ENCODE data around the gene AP4S1.
"Not testable (repeated sequence)": the region's sequence is repeated elsewhere in the genome, so short reads cannot be mapped to it uniquely, and the experiment has no call there.

The AP4S1 gene

GRCh38 chr14:31090883-31091764 is 65.7 kb downstream of the AP4S1 start:
- no peak for DNase-seq

GRCh38 chr14:31092160-31092708 is 66.8 kb downstream of the AP4S1 start:
- no peak for DNase-seq

- DNase-seq, result not testable (repeated sequence)
Measured at GRCh38 chr14:31093884-31094839, 68.7 kb downstream of the AP4S1 start.

DNA sequence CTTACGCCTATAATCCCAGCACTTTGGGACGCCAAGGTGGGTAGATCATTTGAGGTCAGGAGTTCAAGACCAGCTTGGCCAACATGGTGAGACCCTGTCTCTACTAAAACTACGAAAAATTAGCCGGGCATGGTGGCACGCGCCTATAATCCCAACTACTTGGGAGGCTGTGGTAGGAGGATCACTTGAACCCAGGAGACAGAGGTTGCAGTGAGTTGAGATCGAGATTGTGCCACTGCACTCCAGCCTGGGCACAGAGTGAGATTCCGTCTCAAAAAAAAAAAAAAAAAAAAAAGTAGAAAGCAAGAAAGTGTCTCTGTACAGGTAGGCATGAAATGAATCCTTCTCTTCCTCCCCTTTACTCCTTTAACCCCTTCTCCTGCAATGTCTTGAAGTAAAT is 70.4 kb downstream of the AP4S1 start:
- not testable (repeated sequence) for DNase-seq

DNA sequence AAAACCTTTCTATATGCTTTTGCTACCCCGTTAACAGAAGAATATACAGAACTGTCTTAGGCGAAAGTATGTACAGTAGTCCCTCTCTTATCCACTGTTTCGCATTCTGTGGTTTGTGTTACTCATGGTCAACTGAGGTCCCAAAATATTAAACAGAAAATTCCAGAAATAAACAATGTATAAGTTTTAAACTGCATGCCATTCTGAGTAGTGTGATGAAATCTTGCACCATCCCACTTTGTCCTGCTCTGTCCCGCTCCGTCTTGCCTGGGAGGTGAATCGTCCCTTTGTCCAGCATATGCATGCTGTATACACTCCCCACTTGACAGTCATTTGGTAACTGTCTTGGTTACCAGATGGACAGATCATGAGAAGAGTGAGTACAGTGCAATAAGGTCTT is 70.8 kb downstream of the AP4S1 start:
- DNase-seq, result no peak

DNA sequence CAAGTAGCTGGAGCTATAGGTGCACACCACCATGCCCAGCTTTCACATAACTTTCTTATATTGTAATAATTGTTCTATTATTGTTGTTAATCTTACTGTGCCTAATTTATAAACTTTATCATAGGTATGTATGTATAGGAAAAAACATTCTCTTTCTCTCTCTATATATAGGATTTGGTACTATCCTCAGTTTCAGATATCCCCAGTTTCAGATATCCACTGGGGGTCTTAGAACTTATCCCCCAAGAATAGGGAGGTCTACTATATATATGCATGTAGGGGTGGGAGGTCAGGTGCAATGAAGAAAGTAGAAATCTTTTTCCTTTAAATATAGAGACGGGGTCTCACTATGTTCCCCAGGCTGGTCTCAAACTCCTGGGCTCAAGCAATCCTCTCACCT is 71.6 kb downstream of the AP4S1 start:
- DNase-seq, result no peak

- DNase-seq, result no peak
Measured at GRCh38 chr14:31106768-31107167, 81.3 kb downstream of the AP4S1 start.

DNA sequence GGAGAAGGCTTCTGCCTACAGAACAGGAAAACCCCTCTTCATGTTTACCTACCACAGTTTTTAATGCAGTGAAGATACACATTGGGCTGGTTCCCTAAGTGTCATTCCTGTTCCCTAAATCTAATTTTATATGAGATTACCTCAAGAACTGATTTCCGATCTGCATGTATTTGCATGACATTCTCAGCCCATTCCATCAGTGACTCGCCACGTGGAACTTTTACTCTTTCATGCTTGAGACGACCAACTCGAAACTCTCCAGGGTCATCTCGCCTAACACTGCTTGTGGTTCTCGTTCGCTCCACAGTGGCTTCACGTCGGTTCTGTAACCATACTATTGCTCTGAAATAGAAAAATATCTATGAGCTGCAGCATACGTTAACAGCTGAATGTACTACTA is 83.8 kb downstream of the AP4S1 start:
- DNase-seq, result no peak

GRCh38 chr14:31110872-31111271 is 85.4 kb downstream of the AP4S1 start:
- no peak for DNase-seq

GRCh38 chr14:31113794-31114193 is 88.3 kb downstream of the AP4S1 start:
- DNase-seq, result no peak

- DNase-seq, result no peak
Measured at GRCh38 chr14:31118892-31119291, 93.4 kb downstream of the AP4S1 start.

DNA sequence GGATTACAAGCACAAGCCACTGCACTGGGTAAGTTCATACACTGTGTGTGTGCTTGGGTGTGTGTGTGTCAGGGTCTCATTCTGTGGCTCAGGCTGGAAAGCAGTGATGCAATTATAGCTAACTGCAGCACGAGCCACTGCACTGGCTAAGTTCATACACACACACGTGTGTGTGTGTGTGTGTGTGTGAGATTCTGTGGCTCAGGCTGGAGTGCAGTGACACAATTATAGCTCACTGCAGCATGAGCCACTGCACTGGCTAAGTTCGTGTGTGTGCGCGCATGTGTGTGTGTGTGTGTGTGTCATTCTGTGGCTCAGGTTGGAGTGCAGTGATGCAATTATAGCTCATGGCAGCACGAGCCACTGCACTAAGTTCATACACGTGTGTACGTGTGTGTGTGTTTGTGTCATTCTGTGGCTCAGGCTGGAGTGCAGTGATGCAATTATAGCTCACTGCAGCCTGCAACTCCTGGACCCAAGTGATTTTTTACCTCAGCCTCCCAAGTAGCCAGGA is 96.7 kb downstream of the AP4S1 start:
- no peak for DNase-seq

- DNase-seq, result no peak
Measured at GRCh38 chr14:31122921-31123320, 97.5 kb downstream of the AP4S1 start.

- DNase-seq, result no peak
Measured at GRCh38 chr14:31124197-31124596, 98.7 kb downstream of the AP4S1 start.

DNA sequence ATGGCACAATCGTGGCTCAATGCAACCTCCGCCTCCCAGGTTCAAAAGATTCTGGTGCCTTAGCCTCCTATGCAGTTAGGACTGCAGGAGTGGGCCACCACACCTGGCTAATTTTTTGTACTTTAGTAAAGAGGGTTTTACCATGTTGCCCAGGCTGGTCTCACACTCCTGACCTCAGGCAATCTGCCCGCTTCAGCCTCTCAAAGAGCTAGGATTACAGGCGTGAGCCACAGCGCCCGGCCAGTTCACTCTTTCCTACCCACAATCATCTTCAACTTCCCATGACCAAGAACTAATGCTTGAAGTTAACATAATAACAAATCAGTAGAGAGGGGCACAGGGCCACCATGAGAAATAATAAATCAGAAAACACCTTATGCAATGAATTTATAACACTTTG is 99.8 kb downstream of the AP4S1 start:
- no peak for DNase-seq

GRCh38 chr14:31126680-31127079 is 101.2 kb downstream of the AP4S1 start:
- no peak for DNase-seq

GRCh38 chr14:31127690-31128089 is 102.2 kb downstream of the AP4S1 start:
- DNase-seq, result no peak

DNA sequence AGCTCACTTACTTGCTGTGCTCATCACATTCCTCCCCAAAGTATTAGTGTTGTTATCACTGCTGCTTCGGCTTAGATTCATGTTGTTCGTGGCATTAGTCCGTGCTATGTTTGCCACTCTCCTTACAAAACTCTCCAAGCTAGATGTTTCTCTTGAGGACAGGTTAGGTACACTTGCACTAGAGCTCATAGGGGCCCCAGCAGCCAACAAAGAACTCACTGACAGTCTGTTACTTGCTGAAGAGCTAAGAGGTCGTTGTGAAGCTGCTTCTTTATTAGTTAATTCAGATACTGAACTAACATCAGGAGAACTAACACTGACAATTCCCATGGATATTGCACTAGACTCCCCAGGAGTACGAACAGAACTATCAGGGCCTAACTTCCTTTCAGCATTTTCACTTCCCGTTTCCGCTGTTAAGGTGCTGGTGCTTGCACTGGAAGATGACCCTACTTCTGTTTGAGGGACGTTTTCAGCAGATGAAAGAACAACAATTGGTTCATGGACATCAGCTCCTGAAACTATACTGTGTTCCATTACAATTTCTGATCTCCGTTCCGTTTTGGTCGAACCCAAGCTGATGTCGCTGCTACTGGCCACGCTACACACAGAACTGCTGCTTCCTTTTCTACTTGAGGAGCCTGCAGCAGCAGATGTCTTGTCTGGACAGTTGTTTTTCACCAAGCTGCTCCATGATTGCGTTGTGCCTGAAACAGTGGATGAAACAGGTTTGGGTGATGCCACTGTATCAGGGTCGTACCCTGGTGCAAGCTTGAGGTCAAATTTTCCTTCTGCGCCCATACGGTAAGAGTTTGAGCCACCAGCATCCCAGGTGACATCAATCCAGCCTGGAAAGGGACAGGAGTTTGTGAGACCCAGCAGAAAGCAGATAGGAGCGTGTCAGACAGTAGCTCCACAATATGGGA is 103.4 kb downstream of the AP4S1 start:
- DNase-seq, result no peak

GRCh38 chr14:31133133-31133532 is 107.7 kb downstream of the AP4S1 start:
- no peak for DNase-seq

- DNase-seq, result no peak
Measured at GRCh38 chr14:31137214-31137889, 111.9 kb downstream of the AP4S1 start.

GRCh38 chr14:31138301-31138700 is 112.9 kb downstream of the AP4S1 start:
- DNase-seq, result no peak

All from activated T-cell treated with anti-CD3 and anti-CD28 coated beads, Interleukin-2, amount 50 U/mL, for 1 hour (primary cell).